ENCODE data around the gene TMEM125.

- TF ChIP-seq POLR2A (IDR thresholded peaks at IDR 0.05) (no peak), POLR2AphosphoS5 (IDR thresholded peaks at IDR 0.05) (no peak), CTCF (IDR thresholded peaks at IDR 0.05) (no peak)
Measured at GRCh38 chr1:43239484-43239883, 30.3 kb upstream of the TMEM125 start.
